ENCODE data around the gene MMS19.

MMS19 gene

GRCh38 chr10:97525086-97525485 is 26.9 kb upstream of the MMS19 start:
- no peak for DNase-seq (ENCODE audit: low read depth)

GRCh38 chr10:97522937-97523336 is 24.7 kb upstream of the MMS19 start:
- DNase-seq (ENCODE audit: low read depth): no peak

DNA sequence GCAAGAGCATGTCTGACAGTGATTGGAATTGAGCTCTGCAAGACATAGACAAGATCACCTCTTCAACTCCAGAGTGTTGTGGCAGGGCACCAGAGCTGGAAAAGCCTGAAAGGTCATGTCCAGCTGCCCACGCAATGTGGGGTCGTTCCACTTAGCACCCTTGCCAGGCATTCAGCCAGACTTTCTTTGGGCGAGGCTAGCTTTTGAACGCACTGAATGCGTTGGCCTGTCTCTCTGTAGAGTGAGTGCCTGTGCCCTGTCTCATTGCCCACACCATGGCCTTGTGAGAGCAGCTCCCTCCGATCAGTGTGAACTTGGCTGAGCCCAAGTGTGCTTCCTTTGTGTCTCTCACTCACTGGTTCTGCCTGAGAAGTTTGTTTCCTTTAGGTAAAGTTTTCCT is 23.8 kb upstream of the MMS19 start:
- no peak for DNase-seq (ENCODE audit: low read depth)

GRCh38 chr10:97520978-97521761 is 22.9 kb upstream of the MMS19 start:
- DNase-seq (ENCODE audit: low read depth): no peak

- no peak for DNase-seq (ENCODE audit: low read depth)
These were observed 22.3 kb upstream of the MMS19 start for GRCh38 chr10:97520520-97520919.

GRCh38 chr10:97519342-97519741 is 21.1 kb upstream of the MMS19 start:
- DNase-seq (ENCODE audit: low read depth): no peak

GRCh38 chr10:97518301-97519043 is 20.2 kb upstream of the MMS19 start:
- no peak for DNase-seq (ENCODE audit: low read depth)

DNA sequence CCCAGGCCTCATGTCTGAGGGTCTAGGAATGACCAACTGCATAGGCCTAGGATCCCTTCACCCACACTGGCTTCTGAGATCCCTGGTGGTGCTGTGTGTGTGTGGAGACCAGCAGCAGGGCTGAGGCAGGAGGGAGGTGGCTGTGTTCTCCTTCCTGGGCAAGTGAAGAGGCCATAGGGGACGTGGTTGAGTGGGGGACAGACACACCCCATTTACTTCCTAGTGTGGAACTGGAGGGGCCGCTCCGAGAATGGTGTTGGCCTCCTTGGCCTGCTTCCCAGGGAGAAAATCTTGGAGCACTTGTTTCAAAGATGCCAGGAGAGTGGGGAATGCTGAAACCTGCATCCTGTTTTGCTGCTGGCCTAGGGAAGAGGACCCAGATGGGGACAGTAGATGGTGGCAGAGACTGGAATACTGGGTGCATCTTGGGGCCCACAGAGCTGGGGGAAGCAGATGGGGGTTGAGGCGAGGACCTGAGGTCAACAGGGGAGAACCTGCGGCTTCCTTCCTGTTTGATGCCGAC is 19.6 kb upstream of the MMS19 start:
- DNase-seq (ENCODE audit: low read depth): no peak

DNA sequence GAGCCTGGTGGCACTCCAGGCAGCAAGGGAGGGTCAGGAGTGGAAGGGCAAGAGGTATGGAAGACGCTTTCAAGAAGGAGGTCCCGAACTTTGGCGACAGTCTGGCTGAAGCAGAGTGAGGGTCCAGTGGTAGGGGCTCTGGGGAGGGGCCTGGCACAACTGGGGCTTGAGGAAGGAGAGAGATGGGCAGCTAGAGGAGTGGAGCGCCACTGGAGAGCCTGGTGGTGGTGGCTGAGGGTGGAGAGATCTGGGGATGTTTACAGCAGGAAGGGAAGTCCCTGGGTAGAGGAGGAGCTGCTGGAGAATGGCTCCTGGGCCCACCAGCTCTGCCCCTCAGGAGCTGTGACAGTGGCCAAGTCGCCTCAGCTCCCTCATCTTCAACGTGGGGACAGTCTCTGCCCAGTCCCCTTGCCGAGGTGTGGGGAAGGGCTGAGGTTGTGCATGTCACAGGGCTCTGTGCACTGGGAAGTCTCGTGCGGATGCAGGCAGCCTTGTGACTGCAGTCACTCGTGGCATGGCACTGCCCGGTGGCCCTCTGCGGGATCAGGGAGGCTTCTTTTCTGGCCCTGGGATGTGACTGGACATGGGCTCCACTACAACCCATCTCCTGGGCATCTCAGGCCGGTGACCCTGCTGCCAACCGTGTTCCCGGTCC is 19.0 kb upstream of the MMS19 start:
- DNase-seq (ENCODE audit: low read depth): no peak

GRCh38 chr10:97515271-97515978 is 17.2 kb upstream of the MMS19 start:
- no peak for DNase-seq (ENCODE audit: low read depth)

- DNase-seq (ENCODE audit: low read depth): no peak
These were observed 16.1 kb upstream of the MMS19 start for GRCh38 chr10:97514344-97514743.

DNA sequence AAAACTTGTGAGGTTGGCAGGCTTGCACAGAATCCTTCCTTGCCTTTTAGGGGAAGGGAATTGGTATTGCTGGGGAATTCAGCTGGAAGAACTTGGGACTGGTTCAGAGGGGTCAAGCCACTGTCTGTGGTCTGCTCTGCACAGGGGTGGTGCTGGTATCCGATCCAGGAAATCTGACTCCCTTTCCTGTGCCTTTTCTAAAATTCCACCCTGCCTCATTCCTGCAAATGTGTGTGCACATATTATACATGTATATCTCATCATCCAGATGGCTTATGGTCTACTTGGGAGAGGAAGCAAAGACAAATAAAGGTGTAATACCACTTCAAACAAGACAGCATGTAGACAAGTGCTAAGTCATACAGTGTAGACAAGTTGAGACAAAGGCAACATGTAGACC is 14.8 kb upstream of the MMS19 start:
- no peak for DNase-seq (ENCODE audit: low read depth)

GRCh38 chr10:97511711-97512440 is 13.7 kb upstream of the MMS19 start:
- no peak for DNase-seq (ENCODE audit: low read depth)

- DNase-seq (ENCODE audit: low read depth): no peak
These were observed 12.5 kb upstream of the MMS19 start for GRCh38 chr10:97510686-97511085.

DNA sequence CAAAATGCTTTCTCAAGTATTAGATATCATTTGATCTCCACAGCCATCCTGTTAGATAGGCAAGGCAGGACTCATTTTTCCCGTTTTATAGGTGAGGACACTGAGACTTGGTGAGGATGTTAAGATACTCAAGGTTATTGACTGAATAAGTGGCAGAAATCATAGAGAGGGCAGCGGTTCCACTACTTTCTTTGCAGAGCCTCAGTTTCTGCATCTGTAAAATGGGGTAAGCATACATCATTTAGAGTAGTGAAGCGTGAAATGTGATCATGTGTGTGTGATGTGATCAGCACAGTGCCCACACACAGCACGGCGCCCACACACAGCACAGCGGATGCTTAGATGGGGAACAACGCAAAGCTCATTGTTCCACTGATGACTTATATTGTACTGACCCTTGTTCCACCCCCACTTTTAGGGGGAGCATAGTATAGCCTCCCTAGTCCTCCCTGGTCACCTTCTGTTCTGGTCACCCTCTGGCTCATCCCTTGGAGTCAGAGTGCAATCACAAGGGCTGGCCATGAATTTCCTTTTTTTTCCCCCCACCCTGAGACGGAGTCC is 11.0 kb upstream of the MMS19 start:
- DNase-seq (ENCODE audit: low read depth): no peak

GRCh38 chr10:97508342-97508741 is 10.1 kb upstream of the MMS19 start:
- no peak for DNase-seq (ENCODE audit: low read depth)

DNA sequence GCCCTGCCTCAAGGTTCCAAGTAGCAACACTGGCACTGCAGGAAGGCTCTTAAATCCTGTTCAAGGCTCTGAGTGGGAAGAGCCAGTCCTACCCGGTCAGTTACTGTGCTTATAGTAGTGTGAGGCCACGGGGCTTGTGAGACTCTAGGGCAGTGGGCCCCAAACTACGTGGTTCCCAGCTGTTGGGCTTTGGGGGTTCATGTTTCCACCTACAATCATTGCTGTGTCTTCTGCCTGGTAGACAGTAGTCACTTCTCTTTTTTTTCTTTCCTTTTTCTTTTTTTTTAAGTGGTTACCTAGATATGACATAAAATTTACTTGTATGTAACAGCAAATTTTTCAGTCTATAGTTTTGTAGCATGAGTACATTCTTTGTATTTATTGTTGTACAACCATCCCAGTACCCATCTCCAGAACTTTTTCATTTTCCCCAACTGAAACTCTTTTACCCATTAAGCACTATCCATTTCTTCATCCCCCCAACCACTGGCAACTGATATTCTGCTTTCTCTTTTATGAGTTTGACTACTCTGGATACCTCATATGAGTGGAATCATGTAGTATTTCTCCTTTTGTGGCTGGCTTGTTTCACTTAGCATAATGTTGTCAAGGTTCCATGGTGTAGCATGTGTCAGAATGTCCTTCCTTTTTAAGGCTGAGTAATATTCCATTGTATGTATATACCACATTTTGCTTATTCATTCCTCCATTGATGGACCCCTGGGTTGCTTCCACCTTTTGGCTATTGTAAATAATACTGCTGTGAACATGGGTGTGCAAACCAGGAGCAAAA is 8.2 kb upstream of the MMS19 start:
- DNase-seq (ENCODE audit: low read depth): no peak

DNA sequence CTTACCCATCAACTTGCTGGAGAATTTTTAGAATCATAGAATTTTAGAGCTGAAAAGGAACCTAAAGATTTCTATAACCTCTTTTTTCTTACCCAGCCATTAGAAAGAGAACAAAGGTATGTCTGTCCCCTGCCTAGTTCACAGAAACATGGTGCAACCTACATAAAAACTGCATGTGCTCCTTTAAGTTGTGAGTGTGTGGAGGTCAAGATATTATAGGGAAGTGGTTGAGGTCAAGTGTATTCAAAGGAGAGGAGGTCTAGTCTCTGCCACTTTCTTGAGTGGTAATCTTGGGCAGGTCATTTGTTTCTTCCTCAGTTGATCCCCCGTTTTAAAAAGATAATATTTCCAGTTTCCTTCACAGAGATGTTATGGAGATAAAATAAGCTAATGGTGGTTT is 6.9 kb upstream of the MMS19 start:
- DNase-seq (ENCODE audit: low read depth): no peak

GRCh38 chr10:97503406-97503805 is 5.2 kb upstream of the MMS19 start:
- no peak for DNase-seq (ENCODE audit: low read depth)

DNA sequence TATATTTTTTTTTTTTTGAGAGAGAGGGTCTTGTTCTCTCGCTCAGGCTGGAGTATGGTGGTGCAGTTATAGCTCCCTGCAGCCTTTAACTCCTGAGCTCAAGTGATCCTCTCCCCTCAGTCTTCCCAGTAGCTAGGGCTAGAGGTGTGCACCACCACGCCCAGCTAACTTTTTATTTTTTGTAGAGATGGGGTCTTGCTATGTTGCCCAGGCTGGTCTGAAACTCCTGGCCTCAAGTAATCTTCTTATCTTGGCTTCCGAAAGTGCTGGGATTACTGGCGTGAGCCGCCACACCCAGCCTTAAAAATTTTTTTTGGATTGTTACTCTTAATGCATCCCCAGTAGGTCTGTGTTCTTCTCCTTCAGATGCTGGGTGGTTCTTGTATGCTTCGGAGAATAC is 4.7 kb upstream of the MMS19 start:
- DNase-seq (ENCODE audit: low read depth): no peak

DNA sequence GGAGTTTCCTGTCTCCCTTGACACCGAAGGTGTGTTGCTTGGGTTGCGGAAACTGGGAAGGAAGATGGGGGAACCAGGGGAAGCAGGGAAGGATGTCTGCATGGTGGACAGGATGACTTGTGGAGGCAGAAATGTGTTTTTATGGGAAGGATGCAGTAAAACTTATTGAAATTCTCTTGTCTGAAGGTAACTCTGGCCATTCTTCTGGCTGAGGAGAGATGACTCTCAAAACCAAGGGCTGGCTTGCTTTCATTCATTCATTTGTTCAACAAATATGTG is 2.0 kb upstream of the MMS19 start:
- DNase-seq (ENCODE audit: low read depth): no peak
